Activated CD4-positive, alpha-beta T cell treated with anti-CD3 and anti-CD28 coated beads for 4 hours (primary cell): ENCODE data around the gene EPHA1.

Experiments used
- DNase-seq, 2 donors: peaks; one replicate each; pipeline ENCODE4 v3.0.0-alpha.2; 2020

The EPHA1 gene

GRCh38 chr7:143408686-143409561 lies at the start of gene EPHA1:
Gene EPHA1 (minus strand): TSS chr7:143408856. CDS start chr7:143408805, 51 bp downstream.
- DNase-seq = peak; percentile 63 to 65

- no peak for DNase-seq
Observed at GRCh38 chr7:143458263-143458662, 49.6 kb upstream of the EPHA1 start.

- DNase-seq = no peak
Observed at GRCh38 chr7:143456992-143457793, 48.5 kb upstream of the EPHA1 start.

- no peak for DNase-seq
Observed at GRCh38 chr7:143455942-143456341, 47.3 kb upstream of the EPHA1 start.

- DNase-seq = no peak
Observed at GRCh38 chr7:143455491-143455890, 46.8 kb upstream of the EPHA1 start.

GRCh38 chr7:143454091-143454680 lies 45.5 kb upstream of the EPHA1 start:
- no peak for DNase-seq

- DNase-seq = no peak
Observed at GRCh38 chr7:143452495-143452894, 43.8 kb upstream of the EPHA1 start.

GRCh38 chr7:143451746-143452145 lies 43.1 kb upstream of the EPHA1 start:
- no peak for DNase-seq

- DNase-seq = no peak
Observed at GRCh38 chr7:143451122-143451521, 42.5 kb upstream of the EPHA1 start.

- DNase-seq = no peak
Observed at GRCh38 chr7:143449793-143450192, 41.1 kb upstream of the EPHA1 start.

GRCh38 chr7:143448429-143448828 lies 39.8 kb upstream of the EPHA1 start:
- no peak for DNase-seq

- DNase-seq = no peak
Observed at GRCh38 chr7:143447466-143447865, 38.8 kb upstream of the EPHA1 start.

- DNase-seq = no peak
Observed at GRCh38 chr7:143444785-143445184, 36.1 kb upstream of the EPHA1 start.

GRCh38 chr7:143444063-143444782 lies 35.6 kb upstream of the EPHA1 start:
- DNase-seq = no peak

GRCh38 chr7:143443153-143443552 lies 34.5 kb upstream of the EPHA1 start, which contains the start of gene TAS2R60:
Gene TAS2R60 (plus strand): TSS chr7:143443453. CDS start chr7:143443453, 0 bp downstream.
- DNase-seq = no peak

- no peak for DNase-seq
Observed at GRCh38 chr7:143439866-143440265, 31.2 kb upstream of the EPHA1 start.

GRCh38 chr7:143437578-143437977 lies 28.9 kb upstream of the EPHA1 start:
- DNase-seq = no peak

GRCh38 chr7:143436325-143436946 lies 27.8 kb upstream of the EPHA1 start:
- DNase-seq = no peak

GRCh38 chr7:143435266-143435665 lies 26.6 kb upstream of the EPHA1 start:
- no peak for DNase-seq

GRCh38 chr7:143434660-143435059 lies 26.0 kb upstream of the EPHA1 start:
- no peak for DNase-seq

- DNase-seq = no peak
Observed at GRCh38 chr7:143433759-143434158, 25.1 kb upstream of the EPHA1 start.

- DNase-seq = no peak
Observed at GRCh38 chr7:143431109-143431508, 22.5 kb upstream of the EPHA1 start.
